HUDEP-2 (cell line): Measurements from ENCODE around the gene SPAG17.

Source experiments
- DNase-seq, 76 experiments: peaks; one replicate each; lab custom pipeline; 2025; ENCODE audit not compliant: unreplicated experiment in 76 of 76; lab: John Stamatoyannopoulos, UW

The SPAG17 gene

DNA sequence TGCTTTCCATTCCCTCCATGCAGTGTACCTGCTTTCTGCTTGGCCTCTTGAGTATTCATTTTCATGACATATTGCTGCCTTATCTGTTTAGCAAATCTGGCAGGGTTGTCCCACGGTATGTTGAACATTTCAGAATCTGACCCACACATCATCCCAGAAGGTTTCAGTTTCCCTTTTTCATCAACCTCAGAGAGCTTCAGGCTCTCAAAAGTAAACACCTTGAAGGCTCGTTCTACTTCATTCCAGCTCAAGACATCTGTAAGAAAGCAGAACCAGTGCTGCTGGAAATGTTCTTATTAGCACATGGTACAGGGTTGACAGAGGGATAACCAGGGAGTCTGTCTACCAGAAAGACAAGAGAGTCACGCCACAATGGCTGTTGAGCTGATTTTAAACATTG is 103.6 kb downstream of the SPAG17 start:
- DNase-seq: no peak

- peak in 3 of 76 experiments; percentile 1 to 13 (median 2) for DNase-seq
Observed at GRCh38 chr1:118077331-118078045, 107.5 kb downstream of the SPAG17 start.

DNA sequence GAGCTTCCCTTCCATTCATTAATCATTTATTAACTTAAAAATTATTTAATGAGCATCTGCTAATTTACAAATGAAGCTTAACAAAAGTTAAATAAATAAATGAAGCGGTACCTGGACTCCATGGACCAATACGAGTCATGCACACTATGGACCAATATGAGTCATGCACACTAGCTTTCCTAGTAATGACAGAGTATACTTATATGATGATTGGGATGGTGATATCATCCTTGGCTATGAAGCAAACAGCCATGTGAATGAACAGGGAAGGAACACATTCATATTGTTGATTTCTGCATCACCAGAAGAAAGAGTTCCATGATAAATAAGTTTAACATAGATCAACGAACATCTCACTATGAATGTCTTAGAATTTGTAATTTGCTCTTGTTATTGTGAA is 109.9 kb downstream of the SPAG17 start:
- peak in 5 of 76 experiments; percentile 1 to 32 (median 11) for DNase-seq

DNA sequence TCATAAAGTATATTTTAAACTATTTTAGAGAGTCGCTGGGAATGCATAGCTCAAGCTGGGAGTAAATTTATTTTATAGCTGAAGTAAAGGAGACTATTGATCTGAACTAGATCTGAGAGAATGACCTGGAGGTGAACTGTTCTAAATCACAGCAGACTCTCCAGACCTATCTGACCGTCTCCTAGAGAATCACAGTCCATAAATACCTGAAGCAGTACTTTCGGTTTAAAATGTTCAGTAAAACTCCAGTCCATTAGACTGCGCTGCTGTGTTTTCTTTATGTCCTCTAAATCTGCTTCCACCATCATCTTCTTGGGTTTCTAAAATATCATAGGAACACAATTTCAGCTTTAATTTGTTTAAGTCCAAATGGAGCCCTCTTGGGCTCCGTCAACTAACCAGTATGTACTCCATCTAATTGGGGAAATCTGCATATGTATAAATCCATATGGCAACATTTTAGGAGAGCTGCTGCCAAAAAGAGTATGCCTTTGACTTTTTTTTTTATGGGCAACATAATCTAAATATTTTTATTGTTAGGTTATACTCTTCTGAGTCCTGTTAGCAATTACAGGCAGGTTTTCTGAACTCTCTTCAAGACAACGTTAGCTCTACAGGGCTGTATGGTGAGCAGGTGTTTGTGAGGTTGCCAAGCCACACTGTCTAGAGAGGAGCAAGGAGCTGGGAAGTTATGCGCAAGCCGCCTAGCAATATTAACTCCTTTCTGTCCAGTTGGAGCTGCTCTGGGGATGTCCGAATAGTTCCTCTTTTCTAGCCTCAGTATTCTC is 111.2 kb downstream of the SPAG17 start:
- DNase-seq: no peak

- DNase-seq: no peak
Observed at GRCh38 chr1:118049981-118050380, 135.0 kb downstream of the SPAG17 start.

- no peak for DNase-seq
Observed at GRCh38 chr1:118047650-118048224, 137.3 kb downstream of the SPAG17 start.

- no peak for DNase-seq
Observed at GRCh38 chr1:118047006-118047649, 137.9 kb downstream of the SPAG17 start.

GRCh38 chr1:118043624-118044023 is 141.4 kb downstream of the SPAG17 start:
- no peak for DNase-seq

DNA sequence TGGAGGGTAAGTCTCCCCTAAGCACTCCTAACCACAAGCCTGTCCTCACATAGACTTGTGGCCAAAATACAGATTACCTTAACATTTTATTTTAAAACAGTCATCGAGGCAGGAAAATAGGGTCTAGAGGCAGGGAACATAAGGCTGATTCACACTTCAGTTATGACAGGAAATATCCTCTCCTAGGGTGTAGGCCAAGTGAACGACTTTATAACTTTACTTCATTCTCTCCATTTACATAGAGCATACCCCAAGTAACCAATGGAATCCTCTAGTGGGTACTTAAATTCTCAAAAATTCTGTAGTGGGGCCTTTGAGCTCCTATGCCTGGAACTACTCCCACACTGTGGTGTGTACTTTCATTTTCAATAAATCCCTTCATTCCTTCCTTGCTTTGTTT is 142.5 kb downstream of the SPAG17 start:
- DNase-seq: no peak

DNA sequence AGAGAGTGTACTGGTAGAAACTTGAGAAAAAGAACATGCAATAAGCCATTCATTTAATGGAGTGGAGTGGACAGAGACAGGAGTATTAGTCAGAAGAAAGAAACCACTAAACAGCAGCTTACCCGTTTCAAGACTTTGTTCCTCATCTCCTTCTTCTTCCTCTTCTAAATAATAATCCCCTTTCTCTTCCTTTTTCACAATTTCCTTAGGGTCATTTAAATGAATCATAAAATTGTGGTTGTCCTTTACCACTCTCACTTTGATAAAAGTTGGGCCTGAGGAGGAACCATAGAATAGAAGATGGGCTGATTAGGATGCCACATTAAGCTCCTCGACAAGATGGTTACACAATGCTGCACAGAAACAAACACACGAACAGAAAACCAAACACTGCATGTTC is 145.9 kb downstream of the SPAG17 start:
- DNase-seq: no peak

DNA sequence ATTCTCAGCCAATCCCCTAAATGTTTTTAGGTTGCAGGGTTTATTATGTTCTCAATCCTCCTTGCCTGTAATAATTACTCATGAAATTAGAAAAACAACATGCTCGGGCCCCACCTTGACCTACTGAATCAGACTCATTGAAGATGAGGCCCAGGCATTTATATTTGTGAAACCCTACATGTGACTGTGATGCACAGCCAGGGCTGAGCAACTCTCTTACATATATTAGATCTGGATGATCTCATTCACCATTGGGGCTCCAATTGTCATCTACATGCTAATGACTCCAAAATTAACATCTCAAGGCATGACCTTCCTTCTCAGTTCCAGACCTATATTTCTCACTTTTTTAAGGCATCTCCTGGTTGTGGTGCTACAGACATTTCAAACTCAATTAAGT is 152.1 kb downstream of the SPAG17 start:
- DNase-seq: no peak

- DNase-seq: no peak
Observed at GRCh38 chr1:118028267-118028666, 156.8 kb downstream of the SPAG17 start.

DNA sequence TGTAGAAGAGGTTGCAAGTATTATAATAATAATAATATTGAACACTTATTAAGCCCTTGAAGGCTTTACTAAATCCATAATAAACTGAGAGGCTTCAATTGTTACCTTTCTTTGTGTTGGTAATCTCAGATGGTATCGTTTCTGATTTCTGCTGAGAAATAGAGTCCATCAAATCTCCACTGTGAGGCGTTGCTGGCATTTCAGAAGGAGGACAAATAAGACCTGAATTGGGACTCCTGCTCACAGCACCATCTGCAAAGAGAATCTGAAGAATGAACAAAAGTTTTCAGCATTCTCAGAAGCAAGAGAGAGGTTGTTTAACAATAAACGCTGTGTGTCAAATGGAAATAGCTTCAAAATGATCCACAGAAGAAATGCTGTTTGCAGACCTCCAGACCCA is 161.8 kb downstream of the SPAG17 start:
- no peak for DNase-seq

- peak in 1 of 76 experiments; percentile 1 for DNase-seq
Observed at GRCh38 chr1:118021668-118022067, 163.4 kb downstream of the SPAG17 start.

- no peak for DNase-seq
Observed at GRCh38 chr1:118018060-118018459, 167.0 kb downstream of the SPAG17 start.

- DNase-seq: no peak
Observed at GRCh38 chr1:118013938-118014337, 171.1 kb downstream of the SPAG17 start.

GRCh38 chr1:118013336-118013735 is 171.7 kb downstream of the SPAG17 start:
- no peak for DNase-seq

DNA sequence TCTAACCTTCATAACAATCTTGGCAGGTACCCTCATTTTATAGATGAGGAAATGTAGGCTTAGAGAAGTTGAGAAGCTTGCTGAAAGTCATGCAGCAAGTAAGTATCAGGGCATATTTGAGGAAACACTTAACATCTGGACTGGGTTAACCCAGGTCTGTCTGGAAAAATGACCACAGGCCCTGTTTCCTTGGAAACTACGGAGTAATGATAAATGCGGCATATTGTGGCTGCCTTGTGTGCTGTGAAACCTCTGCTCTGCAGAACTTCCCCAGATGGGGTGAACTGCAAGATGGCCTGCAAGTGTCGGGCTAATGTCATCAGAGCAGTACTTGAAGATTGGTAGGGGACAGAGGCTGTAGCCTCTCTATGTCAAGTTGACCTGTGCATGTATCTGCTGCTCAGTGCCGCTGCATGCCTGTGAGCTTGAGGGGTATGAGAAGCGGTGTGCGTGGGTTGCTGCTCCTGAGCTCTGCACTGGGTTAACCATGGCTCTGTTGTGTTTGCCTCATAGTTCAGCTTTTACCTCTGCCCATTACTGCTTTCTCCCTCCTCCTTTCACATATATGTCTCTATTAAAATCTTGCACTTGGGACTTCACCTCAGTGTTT is 172.4 kb downstream of the SPAG17 start:
- DNase-seq: no peak

GRCh38 chr1:118008011-118008410 is 177.0 kb downstream of the SPAG17 start:
- DNase-seq: no peak

- DNase-seq: no peak
Observed at GRCh38 chr1:118007391-118007790, 177.6 kb downstream of the SPAG17 start.

GRCh38 chr1:118004312-118004711 is 180.7 kb downstream of the SPAG17 start:
- no peak for DNase-seq
